GM12878 (cell line): ENCODE data around the gene HUS1. TPM values are rescaled to one million over a fixed set of nuclear protein-coding genes. Genes with fewer than 3 reads are reported as not detected.
A peak's percentile ranks its signal among the peaks of the same experiment; 100 is the strongest.

ENCODE experiments used
- ASH2L ChIP-seq: fragments of 300-600, 200-600 bp; sonication (generic); IDR thresholded peaks from 2 replicates; pipeline ENCODE4 v1.6.1; 2017; ENCODE audit warnings: low read depth, mild to moderate bottlenecking, borderline replicate concordance
- BHLHE40 ChIP-seq, 2 experiments: fragments of 450-650 bp in 1 of 2; IDR thresholded peaks; 2 replicates each; pipeline ENCODE4 v1.6.1; 2011 to 2017; ENCODE audit warnings: low read depth in 2 of 2, borderline replicate concordance in 1 of 2, improper control_type of control experiment in 1 of 2, low read length in 1 of 2, mild to moderate bottlenecking in 1 of 2
- CBFB ChIP-seq: IDR thresholded peaks from 2 replicates; pipeline ENCODE4 v1.6.1; 2016; ENCODE audit warnings: antibody characterized with exemption, low read depth
- CBX5 ChIP-seq: sonication (generic); IDR thresholded peaks from 2 replicates; pipeline ENCODE4 v1.6.1; 2016; ENCODE audit warnings: low read depth, moderate library complexity, mild to moderate bottlenecking, inconsistent platforms
- CHD2 ChIP-seq: IDR thresholded peaks from 2 replicates; pipeline ENCODE4 v1.6.1; 2011; ENCODE audit warnings: low read depth, low read length, improper control_type of control experiment, borderline replicate concordance
- CUX1 ChIP-seq: IDR thresholded peaks from 2 replicates; pipeline ENCODE4 v1.6.1; 2012; ENCODE audit warnings: improper control_type of control experiment, low read depth, low read length; ENCODE audit not compliant: insufficient replicate concordance
- ETV6 ChIP-seq, 2 experiments: fragments of 450-650 bp in 1 of 2; IDR thresholded peaks in 1 of 2; conservative IDR thresholded peaks in 1 of 2; 2 replicates each; pipeline ENCODE4 v1.6.1; 2014; ENCODE audit warnings: antibody characterized with exemption in 1 of 2, borderline replicate concordance in 1 of 2, low read depth in 1 of 2, mild to moderate bottlenecking in 1 of 2, moderate library complexity in 1 of 2
- HDAC2 ChIP-seq: fragments of 200-600 bp; sonication (generic); IDR thresholded peaks from 2 replicates; pipeline ENCODE4 v1.6.1; 2017
- HDGF ChIP-seq: fragments of 450-650 bp; IDR thresholded peaks from 2 replicates; pipeline ENCODE4 v1.6.1; 2016; ENCODE audit warnings: antibody characterized with exemption
- IKZF1 ChIP-seq: fragments of 450-650 bp; conservative IDR thresholded peaks from 2 replicates; pipeline ENCODE4 v1.6.1; 2017; ENCODE audit warnings: antibody characterized with exemption, mild to moderate bottlenecking
- KLF5 ChIP-seq: fragments of 450-650 bp; IDR thresholded peaks from 2 replicates; pipeline ENCODE4 v1.6.1; 2014; ENCODE audit warnings: mild to moderate bottlenecking; ENCODE audit not compliant: partially characterized antibody
- LARP7 ChIP-seq: fragments of 450-650 bp; IDR thresholded peaks from 2 replicates; pipeline ENCODE4 v1.6.1; 2017; ENCODE audit warnings: mild to moderate bottlenecking
- MEF2B ChIP-seq: fragments of 450-650 bp; IDR thresholded peaks from 2 replicates; pipeline ENCODE4 v1.6.1; 2018; ENCODE audit warnings: mild to moderate bottlenecking, moderate library complexity; ENCODE audit not compliant: partially characterized antibody, poor library complexity, severe bottlenecking
- MTA2 ChIP-seq: fragments of 450-650 bp; IDR thresholded peaks from 2 replicates; pipeline ENCODE4 v1.6.1; 2016; ENCODE audit warnings: low read depth, mild to moderate bottlenecking, moderate library complexity
- POLR2AphosphoS5 ChIP-seq: IDR thresholded peaks from 2 replicates; pipeline ENCODE4 v1.6.1; 2011; ENCODE audit warnings: mild to moderate bottlenecking, low read length, inconsistent platforms
- RAD21 ChIP-seq: IDR thresholded peaks from 2 replicates; pipeline ENCODE4 v1.6.1; 2011; ENCODE audit warnings: mild to moderate bottlenecking, low read depth, low read length, moderate library complexity; ENCODE audit not compliant: insufficient read depth
- SMC3 ChIP-seq: IDR thresholded peaks from 2 replicates; pipeline ENCODE4 v1.6.1; 2011; ENCODE audit warnings: low read length, improper control_type of control experiment, borderline replicate concordance
- STAT1 ChIP-seq: fragments of 450-650 bp; conservative IDR thresholded peaks from 2 replicates; pipeline ENCODE4 v1.6.1; 2014; ENCODE audit warnings: antibody characterized with exemption, mild to moderate bottlenecking
- TBL1XR1 ChIP-seq: IDR thresholded peaks from 2 replicates; pipeline ENCODE4 v1.6.1; 2012; ENCODE audit warnings: low read depth, low read length, improper control_type of control experiment
- TCF7 ChIP-seq: IDR thresholded peaks from 2 replicates; pipeline ENCODE4 v1.6.1; 2014; ENCODE audit warnings: antibody characterized with exemption, borderline replicate concordance
- ZBTB11 ChIP-seq: fragments of 450-650 bp; formaldehyde crosslinking; IDR thresholded peaks from 2 replicates; pipeline ENCODE4 v1.5.0; 2022; ENCODE audit warnings: mild to moderate bottlenecking, missing genetic modification characterization
- ZNF207 ChIP-seq: fragments of 450-650 bp; IDR thresholded peaks from 2 replicates; pipeline ENCODE4 v1.6.1; 2014; ENCODE audit warnings: antibody characterized with exemption, mild to moderate bottlenecking, borderline replicate concordance
- ZSCAN29 ChIP-seq: fragments of 450-650 bp; IDR thresholded peaks from 2 replicates; pipeline ENCODE4 v1.6.1; 2017; ENCODE audit warnings: mild to moderate bottlenecking, moderate library complexity
- polyA plus RNA-seq, 11 experiments: library from polyadenylated mRNA; depleted of rRNA in 4 of 11; unstranded in 6 of 11; stranded (reverse) in 5 of 11; fragments of >200 nt; fragmentation: Nextera tagmentation in 4 of 11; fragmentation: Illumina TruSeq in 1 of 11; extraction: Ambion mirVana in 4 of 11; extraction: Trizol in 1 of 11; gene quantifications; 1 replicate in 1 of 11; 2 replicates in 10 of 11; pipeline versions ENCODE4 v1.2.1 to v1.2.3, GENCODE V29; 2011 to 2016; ENCODE audit warnings: inconsistent platforms in 2 of 11, missing spikeins in 2 of 11, low read depth in 1 of 11
- total RNA-seq, 4 experiments: library from RNA; depleted of rRNA in 3 of 4; stranded (reverse); fragments of >200 nt in 3 of 4; fragmentation: Illumina TruSeq in 1 of 4; extraction: Trizol in 1 of 4; gene quantifications; 2 replicates each; pipeline versions ENCODE4 v1.2.1 to v1.2.3, GENCODE V29; 2013 to 2021

Gene HUS1
- total and polyA plus RNA-seq, 10 of the 15 experiments (the other 5 are each of a cell fraction or from before 2014, with no cell fraction given): 10.4 to 35.5 (median 22.6) TPM

GRCh38 chr7:47979145-47979831 lies at the start of gene HUS1 (continued):
- peak; percentile 81; the same call in 1 of the 2 replicates for TF ChIP-seq CHD2
- TF ChIP-seq ETV6 (conservative IDR thresholded peaks at IDR 0.05 in 1 of 2, IDR thresholded peaks at IDR 0.05 in 1 of 2; ENCODE audit: borderline replicate concordance in 1 of 2, low read depth in 1 of 2): peak in 1 of 2 experiments; percentile 62; a peak in 1 of 4 replicates
- TF ChIP-seq BHLHE40 (IDR thresholded peaks at IDR 0.05; ENCODE audit: borderline replicate concordance in 1 of 2, low read depth in 2 of 2, low read length in 1 of 2): peak; percentile 95 to 97
- TF ChIP-seq ZSCAN29: 0 out of 2 replicates have a peak, but pooled peaks have one; percentile 24
- TF ChIP-seq MTA2: peak; percentile 94
- peak; percentile 81 for TF ChIP-seq CBFB
- peak; percentile 81; the same call in 1 of the 2 replicates for TF ChIP-seq LARP7
- TF ChIP-seq ASH2L: no peak
- TF ChIP-seq TBL1XR1: peak; percentile 77
- 0 out of 2 replicates have a peak, but pooled peaks have one; percentile 1 for TF ChIP-seq SMC3
- peak; percentile 84 for TF ChIP-seq KLF5
- peak; percentile 81 for TF ChIP-seq TCF7
- TF ChIP-seq HDAC2: no peak
- TF ChIP-seq CBX5: peak; percentile 94; the same call in 1 of the 2 replicates
- TF ChIP-seq IKZF1: peak; percentile 90
- peak; percentile 86 for TF ChIP-seq MEF2B
- peak; percentile 93 for TF ChIP-seq ZBTB11 (CRISPR knock-in tag)
- peak; percentile 87 for TF ChIP-seq ZNF207
- TF ChIP-seq RAD21: no peak
- peak; percentile 85 for TF ChIP-seq POLR2AphosphoS5
- peak; percentile 96 for TF ChIP-seq STAT1
- TF ChIP-seq HDGF: peak; percentile 93
- TF ChIP-seq CUX1: no peak
